HepG2 (cell line): ENCODE data around the gene MGAT2. TPM values are rescaled to one million over a fixed set of nuclear protein-coding genes. Genes with fewer than 3 reads are reported as not detected.
A peak's percentile ranks its signal among the peaks of the same experiment; 100 is the strongest.

Experiments used
- BHLHE40 ChIP-seq: IDR thresholded peaks from 2 replicates; pipeline ENCODE4 v1.6.1; 2011; ENCODE audit warnings: low read length, improper control_type of control experiment
- HMG20B ChIP-seq: conservative IDR thresholded peaks from 2 replicates; pipeline ENCODE4 v1.6.1; 2016; ENCODE audit warnings: missing genetic modification reagents, missing compliant biosample characterization
- HOXD1 ChIP-seq: sonication (generic); formaldehyde crosslinking; IDR thresholded peaks from 2 replicates; pipeline ENCODE4 v1.5.0; 2020; ENCODE audit warnings: missing genetic modification reagents
- KLF12 ChIP-seq: sonication (generic); formaldehyde crosslinking; IDR thresholded peaks from 2 replicates; pipeline ENCODE4 v1.4.0; 2020; ENCODE audit warnings: missing genetic modification reagents, borderline replicate concordance
- MIER3 ChIP-seq: IDR thresholded peaks from 2 replicates; pipeline ENCODE4 v1.6.1; 2016; ENCODE audit warnings: missing compliant biosample characterization, borderline replicate concordance
- NFYB ChIP-seq: sonication (generic); formaldehyde crosslinking; IDR thresholded peaks from 2 replicates; pipeline ENCODE4 v1.4.0; 2020; ENCODE audit warnings: missing genetic modification reagents
- NR2F1 ChIP-seq, 2 experiments: fragments of 450-650 bp in 1 of 2; formaldehyde crosslinking in 1 of 2; IDR thresholded peaks; 2 replicates each; pipeline versions ENCODE4 v1.5.0 to v1.6.1; 2016 to 2020; ENCODE audit warnings: mild to moderate bottlenecking in 1 of 2, missing compliant biosample characterization in 1 of 2, missing genetic modification reagents in 1 of 2, moderate library complexity in 1 of 2
- NR3C1 ChIP-seq: sonication (generic); formaldehyde crosslinking; IDR thresholded peaks from 2 replicates; pipeline ENCODE4 v1.4.0; 2020; ENCODE audit warnings: missing genetic modification reagents
- SOX5 ChIP-seq: IDR thresholded peaks from 2 replicates; pipeline ENCODE4 v1.6.1; 2016; ENCODE audit warnings: borderline replicate concordance
- SUZ12 ChIP-seq: fragments of 150-350 bp; IDR thresholded peaks from 2 replicates; pipeline ENCODE4 v1.6.1; 2014; ENCODE audit warnings: low read depth, low read length
- ZBTB7A ChIP-seq: sonication (generic); formaldehyde crosslinking; IDR thresholded peaks from 2 replicates; pipeline ENCODE4 v1.8.0; 2022; ENCODE audit warnings: mild to moderate bottlenecking, missing genetic modification reagents
- ZNF232 ChIP-seq: sonication (generic); formaldehyde crosslinking; IDR thresholded peaks from 2 replicates; pipeline ENCODE4 v1.4.0; 2020; ENCODE audit warnings: missing genetic modification reagents, borderline replicate concordance
- ZNF569 ChIP-seq: sonication (generic); formaldehyde crosslinking; IDR thresholded peaks from 2 replicates; pipeline ENCODE4 v1.5.0; 2020; ENCODE audit warnings: mild to moderate bottlenecking, missing genetic modification reagents, moderate library complexity, borderline replicate concordance
- ZNF850 ChIP-seq: sonication (generic); formaldehyde crosslinking; conservative IDR thresholded peaks from 2 replicates; pipeline ENCODE4 v1.9.0; 2021; ENCODE audit warnings: mild to moderate bottlenecking, missing genetic modification reagents
- ZSCAN12 ChIP-seq: sonication (generic); formaldehyde crosslinking; IDR thresholded peaks from 2 replicates; pipeline ENCODE4 v1.9.0; 2021; ENCODE audit warnings: mild to moderate bottlenecking, missing genetic modification reagents
- ZZZ3 ChIP-seq: sonication (generic); formaldehyde crosslinking; IDR thresholded peaks from 2 replicates; pipeline ENCODE4 v1.4.0; 2020; ENCODE audit warnings: missing genetic modification reagents, mild to moderate bottlenecking, borderline replicate concordance
- polyA plus RNA-seq, 8 experiments: library from polyadenylated mRNA; depleted of rRNA in 3 of 8; stranded (reverse) in 7 of 8; unstranded in 1 of 8; fragments of >200 nt; fragmentation: Illumina TruSeq in 4 of 8; extraction: Trizol in 4 of 8; gene quantifications; 2 replicates each; pipeline versions ENCODE4 v1.2.1 to v1.2.3, GENCODE V29; 2011 to 2016; ENCODE audit warnings: low read depth in 4 of 8, missing spikeins in 1 of 8, mixed read lengths in 1 of 8; ENCODE audit not compliant: insufficient read depth in 1 of 8
- total RNA-seq, 5 experiments: library from RNA; depleted of rRNA; stranded (reverse); fragments of >200 nt; fragmentation: Illumina TruSeq; extraction: Trizol; gene quantifications; 2 replicates each; pipeline ENCODE4 v1.2.3, GENCODE V29; 2016; ENCODE audit warnings: low read depth in 1 of 5
- TF ChIP-seq, protein P1 (sequence below), 2 experiments: sonication (generic) in 1 of 2; formaldehyde crosslinking in 1 of 2; IDR thresholded peaks; 2 replicates each; pipeline versions ENCODE4 v1.4.0 to v1.6.1; 2018 to 2020; ENCODE audit warnings: missing genetic modification reagents in 2 of 2, borderline replicate concordance in 1 of 2, low read depth in 1 of 2, mild to moderate bottlenecking in 1 of 2, missing biosample characterization in 1 of 2
- TF ChIP-seq, protein P2 (sequence below): sonication (generic); formaldehyde crosslinking; conservative IDR thresholded peaks from 2 replicates; pipeline ENCODE4 v1.8.0; 2022; ENCODE audit warnings: missing genetic modification reagents
- TF ChIP-seq, protein P3 (sequence below): sonication (generic); formaldehyde crosslinking; IDR thresholded peaks from 2 replicates; pipeline ENCODE4 v1.5.0; 2020; ENCODE audit warnings: missing genetic modification reagents
- TF ChIP-seq, protein P4 (sequence below): sonication (generic); formaldehyde crosslinking; IDR thresholded peaks from 2 replicates; pipeline ENCODE4 v1.4.0; 2020; ENCODE audit warnings: mild to moderate bottlenecking, missing genetic modification reagents
- TF ChIP-seq, protein P5 (sequence below): sonication (generic); formaldehyde crosslinking; IDR thresholded peaks from 2 replicates; pipeline ENCODE4 v1.8.0; 2022; ENCODE audit warnings: missing genetic modification reagents, mild to moderate bottlenecking, moderate library complexity, borderline replicate concordance

MGAT2 gene
- total and polyA plus RNA-seq, 2 of the 13 experiments (the other 11 are each of a cell fraction or from before 2014, with no cell fraction given), result 12.9 to 51.9 TPM

DNA sequence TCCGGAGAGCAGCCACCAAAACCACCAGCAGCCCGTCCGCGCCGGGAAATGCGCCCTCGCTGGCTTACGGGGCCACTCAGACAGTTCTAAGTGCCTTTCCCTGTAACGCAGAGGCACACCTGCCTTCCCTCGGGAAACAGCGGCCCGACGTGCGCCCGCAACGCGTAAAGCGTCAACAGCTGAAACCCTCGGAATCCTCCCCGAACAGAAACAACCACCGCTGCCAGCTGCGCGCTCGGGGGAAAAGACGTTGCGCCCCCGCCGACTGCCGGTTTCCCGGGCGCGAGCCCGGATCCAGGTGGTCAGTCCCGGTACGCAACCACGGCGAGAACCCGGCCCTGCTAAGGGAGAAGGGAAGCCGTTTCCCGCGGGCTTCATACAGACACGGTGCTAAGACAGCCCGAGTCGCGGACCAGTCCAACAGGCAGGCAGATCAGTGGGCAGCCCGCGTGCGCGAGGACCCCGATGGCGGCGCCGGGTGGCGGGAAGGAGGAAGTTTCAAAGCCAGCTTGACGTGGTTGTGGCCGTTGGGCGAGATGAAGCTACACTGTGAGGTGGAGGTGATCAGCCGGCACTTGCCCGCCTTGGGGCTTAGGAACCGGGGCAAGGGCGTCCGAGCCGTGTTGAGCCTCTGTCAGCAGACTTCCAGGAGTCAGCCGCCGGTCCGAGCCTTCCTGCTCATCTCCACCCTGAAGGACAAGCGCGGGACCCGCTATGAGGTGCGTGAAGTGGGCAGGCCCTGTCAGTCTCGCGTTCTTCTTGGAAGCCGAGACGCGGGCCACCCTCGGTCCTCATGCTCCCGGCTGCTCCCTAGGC lies 21.9 kb upstream of the MGAT2 start, which contains the start of gene LRR1 (continued):
- TF ChIP-seq, protein P1, sequence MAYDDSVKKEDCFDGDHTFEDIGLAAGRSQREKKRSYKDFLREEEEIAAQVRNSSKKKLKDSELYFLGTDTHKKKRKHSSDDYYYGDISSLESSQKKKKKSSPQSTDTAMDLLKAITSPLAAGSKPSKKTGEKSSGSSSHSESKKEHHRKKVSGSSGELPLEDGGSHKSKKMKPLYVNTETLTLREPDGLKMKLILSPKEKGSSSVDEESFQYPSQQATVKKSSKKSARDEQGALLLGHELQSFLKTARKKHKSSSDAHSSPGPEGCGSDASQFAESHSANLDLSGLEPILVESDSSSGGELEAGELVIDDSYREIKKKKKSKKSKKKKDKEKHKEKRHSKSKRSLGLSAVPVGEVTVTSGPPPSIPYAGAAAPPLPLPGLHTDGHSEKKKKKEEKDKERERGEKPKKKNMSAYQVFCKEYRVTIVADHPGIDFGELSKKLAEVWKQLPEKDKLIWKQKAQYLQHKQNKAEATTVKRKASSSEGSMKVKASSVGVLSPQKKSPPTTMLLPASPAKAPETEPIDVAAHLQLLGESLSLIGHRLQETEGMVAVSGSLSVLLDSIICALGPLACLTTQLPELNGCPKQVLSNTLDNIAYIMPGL (CRISPR knock-in tag; IDR thresholded peaks at IDR 0.05; ENCODE audit: borderline replicate concordance in 1 of 2, low read depth in 1 of 2), result peak; percentile 96 to 98
- TF ChIP-seq HOXD1 (CRISPR knock-in tag) (peak; percentile 45; the same call in 1 of the 2 replicates), SOX5 (peak; percentile 44), BHLHE40 (no peak), NR2F1 (CRISPR knock-in tag; IDR thresholded peaks at IDR 0.05) (no peak), ZZZ3 (CRISPR knock-in tag) (no peak), ZBTB7A (CRISPR knock-in tag) (no peak; the same call in 1 of the 2 replicates), NR3C1 (CRISPR knock-in tag) (no peak), ZNF850 (CRISPR knock-in tag) (no peak), ZSCAN12 (CRISPR knock-in tag) (no peak), MIER3 (CRISPR knock-in tag) (peak; percentile 84; the same call in 1 of the 2 replicates), ZNF569 (CRISPR knock-in tag) (no peak), NFYB (CRISPR knock-in tag) (peak; percentile 21; the same call in 1 of the 2 replicates), HMG20B (CRISPR knock-in tag) (no peak; the same call in 1 of the 2 replicates), ZNF232 (peak; percentile 74), SUZ12 (no peak), KLF12 (CRISPR knock-in tag) (no peak)
- TF ChIP-seq, protein P2, sequence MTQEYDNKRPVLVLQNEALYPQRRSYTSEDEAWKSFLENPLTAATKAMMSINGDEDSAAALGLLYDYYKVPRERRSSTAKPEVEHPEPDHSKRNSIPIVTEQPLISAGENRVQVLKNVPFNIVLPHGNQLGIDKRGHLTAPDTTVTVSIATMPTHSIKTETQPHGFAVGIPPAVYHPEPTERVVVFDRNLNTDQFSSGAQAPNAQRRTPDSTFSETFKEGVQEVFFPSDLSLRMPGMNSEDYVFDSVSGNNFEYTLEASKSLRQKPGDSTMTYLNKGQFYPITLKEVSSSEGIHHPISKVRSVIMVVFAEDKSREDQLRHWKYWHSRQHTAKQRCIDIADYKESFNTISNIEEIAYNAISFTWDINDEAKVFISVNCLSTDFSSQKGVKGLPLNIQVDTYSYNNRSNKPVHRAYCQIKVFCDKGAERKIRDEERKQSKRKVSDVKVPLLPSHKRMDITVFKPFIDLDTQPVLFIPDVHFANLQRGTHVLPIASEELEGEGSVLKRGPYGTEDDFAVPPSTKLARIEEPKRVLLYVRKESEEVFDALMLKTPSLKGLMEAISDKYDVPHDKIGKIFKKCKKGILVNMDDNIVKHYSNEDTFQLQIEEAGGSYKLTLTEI (CRISPR knock-in tag), result no peak
- TF ChIP-seq, protein P3, sequence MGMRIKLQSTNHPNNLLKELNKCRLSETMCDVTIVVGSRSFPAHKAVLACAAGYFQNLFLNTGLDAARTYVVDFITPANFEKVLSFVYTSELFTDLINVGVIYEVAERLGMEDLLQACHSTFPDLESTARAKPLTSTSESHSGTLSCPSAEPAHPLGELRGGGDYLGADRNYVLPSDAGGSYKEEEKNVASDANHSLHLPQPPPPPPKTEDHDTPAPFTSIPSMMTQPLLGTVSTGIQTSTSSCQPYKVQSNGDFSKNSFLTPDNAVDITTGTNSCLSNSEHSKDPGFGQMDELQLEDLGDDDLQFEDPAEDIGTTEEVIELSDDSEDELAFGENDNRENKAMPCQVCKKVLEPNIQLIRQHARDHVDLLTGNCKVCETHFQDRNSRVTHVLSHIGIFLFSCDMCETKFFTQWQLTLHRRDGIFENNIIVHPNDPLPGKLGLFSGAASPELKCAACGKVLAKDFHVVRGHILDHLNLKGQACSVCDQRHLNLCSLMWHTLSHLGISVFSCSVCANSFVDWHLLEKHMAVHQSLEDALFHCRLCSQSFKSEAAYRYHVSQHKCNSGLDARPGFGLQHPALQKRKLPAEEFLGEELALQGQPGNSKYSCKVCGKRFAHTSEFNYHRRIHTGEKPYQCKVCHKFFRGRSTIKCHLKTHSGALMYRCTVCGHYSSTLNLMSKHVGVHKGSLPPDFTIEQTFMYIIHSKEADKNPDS (CRISPR knock-in tag), result peak; percentile 31; the same call in 1 of the 2 replicates
- TF ChIP-seq, protein P4, sequence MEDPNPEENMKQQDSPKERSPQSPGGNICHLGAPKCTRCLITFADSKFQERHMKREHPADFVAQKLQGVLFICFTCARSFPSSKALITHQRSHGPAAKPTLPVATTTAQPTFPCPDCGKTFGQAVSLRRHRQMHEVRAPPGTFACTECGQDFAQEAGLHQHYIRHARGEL (CRISPR knock-in tag), result peak; percentile 36; the same call in 1 of the 2 replicates
- TF ChIP-seq, protein P5, sequence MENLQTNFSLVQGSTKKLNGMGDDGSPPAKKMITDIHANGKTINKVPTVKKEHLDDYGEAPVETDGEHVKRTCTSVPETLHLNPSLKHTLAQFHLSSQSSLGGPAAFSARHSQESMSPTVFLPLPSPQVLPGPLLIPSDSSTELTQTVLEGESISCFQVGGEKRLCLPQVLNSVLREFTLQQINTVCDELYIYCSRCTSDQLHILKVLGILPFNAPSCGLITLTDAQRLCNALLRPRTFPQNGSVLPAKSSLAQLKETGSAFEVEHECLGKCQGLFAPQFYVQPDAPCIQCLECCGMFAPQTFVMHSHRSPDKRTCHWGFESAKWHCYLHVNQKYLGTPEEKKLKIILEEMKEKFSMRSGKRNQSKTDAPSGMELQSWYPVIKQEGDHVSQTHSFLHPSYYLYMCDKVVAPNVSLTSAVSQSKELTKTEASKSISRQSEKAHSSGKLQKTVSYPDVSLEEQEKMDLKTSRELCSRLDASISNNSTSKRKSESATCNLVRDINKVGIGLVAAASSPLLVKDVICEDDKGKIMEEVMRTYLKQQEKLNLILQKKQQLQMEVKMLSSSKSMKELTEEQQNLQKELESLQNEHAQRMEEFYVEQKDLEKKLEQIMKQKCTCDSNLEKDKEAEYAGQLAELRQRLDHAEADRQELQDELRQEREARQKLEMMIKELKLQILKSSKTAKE (CRISPR knock-in tag), result peak; percentile 26; the same call in 1 of the 2 replicates
